ENCODE data around the gene WDR77. TPM values are rescaled to one million over a fixed set of nuclear protein-coding genes. Genes with fewer than 3 reads are reported as not detected.

The WDR77 gene
- total RNA-seq, 2 donors from 2014 or later = 29.9 to 44.0 TPM

DNA sequence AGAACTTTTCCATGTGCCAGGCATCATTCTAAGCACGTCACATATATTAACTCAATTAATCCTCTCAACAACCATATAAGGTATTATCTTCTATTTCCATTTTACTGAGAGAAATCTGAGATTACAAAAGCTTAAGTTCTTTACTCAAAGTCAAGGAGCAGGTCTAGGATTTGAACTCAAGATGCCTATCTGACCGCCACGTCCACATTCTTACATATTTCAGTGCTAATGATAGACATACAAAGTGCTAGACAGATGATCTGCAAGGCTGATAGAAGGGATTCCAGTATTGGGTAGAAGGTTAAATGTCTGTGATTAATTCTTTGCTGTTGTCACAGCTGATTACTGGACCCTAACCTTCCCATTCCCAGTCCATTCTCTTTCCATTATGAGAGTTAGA lies 4.7 kb upstream of the WDR77 start:
- Histone ChIP-seq H3K4me3 (no peak overlapping the region), H3K27ac (no peak overlapping the region), H3K4me1 (peaks cover 0 to 35% of the 10 kb centered on the region in 2 donors), H3K36me3 (peaks cover 48% of the 10 kb centered on the region), H3K27me3 (no peaks in the 10 kb centered on the region), H3K9me3 (no peaks in the 10 kb centered on the region)
- TF ChIP-seq, protein P1, sequence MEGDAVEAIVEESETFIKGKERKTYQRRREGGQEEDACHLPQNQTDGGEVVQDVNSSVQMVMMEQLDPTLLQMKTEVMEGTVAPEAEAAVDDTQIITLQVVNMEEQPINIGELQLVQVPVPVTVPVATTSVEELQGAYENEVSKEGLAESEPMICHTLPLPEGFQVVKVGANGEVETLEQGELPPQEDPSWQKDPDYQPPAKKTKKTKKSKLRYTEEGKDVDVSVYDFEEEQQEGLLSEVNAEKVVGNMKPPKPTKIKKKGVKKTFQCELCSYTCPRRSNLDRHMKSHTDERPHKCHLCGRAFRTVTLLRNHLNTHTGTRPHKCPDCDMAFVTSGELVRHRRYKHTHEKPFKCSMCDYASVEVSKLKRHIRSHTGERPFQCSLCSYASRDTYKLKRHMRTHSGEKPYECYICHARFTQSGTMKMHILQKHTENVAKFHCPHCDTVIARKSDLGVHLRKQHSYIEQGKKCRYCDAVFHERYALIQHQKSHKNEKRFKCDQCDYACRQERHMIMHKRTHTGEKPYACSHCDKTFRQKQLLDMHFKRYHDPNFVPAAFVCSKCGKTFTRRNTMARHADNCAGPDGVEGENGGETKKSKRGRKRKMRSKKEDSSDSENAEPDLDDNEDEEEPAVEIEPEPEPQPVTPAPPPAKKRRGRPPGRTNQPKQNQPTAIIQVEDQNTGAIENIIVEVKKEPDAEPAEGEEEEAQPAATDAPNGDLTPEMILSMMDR (IDR thresholded peaks at IDR 0.05) = no peak
- DNase-seq (ENCODE audit: low spot score) = no peak

DNA sequence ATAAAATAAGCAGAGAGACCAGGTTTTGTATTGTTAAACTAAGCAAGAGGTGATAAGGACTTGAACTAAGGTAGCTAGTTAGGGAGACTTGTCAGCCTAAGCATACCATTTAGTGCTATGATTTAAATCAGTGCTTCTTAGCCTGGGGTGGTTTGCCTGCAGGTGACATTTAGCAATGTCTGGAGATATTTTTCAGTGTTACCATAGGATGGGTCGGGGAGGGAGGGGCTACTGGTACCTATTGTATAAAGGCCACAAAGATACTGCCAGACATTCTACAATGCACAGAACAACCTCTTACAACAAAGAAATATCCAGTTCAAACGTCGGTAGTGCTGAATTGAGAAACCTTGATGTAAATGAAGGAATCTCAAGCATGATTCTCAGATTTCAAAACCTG lies 3.5 kb upstream of the WDR77 start:
- TF ChIP-seq, protein P1 (IDR thresholded peaks at IDR 0.05) = no peak
- peak overlapping the region in 1 of 2 donors; percentile 25 for H3K27ac ChIP-seq
- no peaks in the 10 kb centered on the region for H3K27me3 ChIP-seq
- H3K36me3 ChIP-seq = peaks cover 37% of the 10 kb centered on the region
- no peak for DNase-seq (ENCODE audit: low spot score)
- H3K4me1 ChIP-seq = peaks cover 0 to 44% of the 10 kb centered on the region in 2 donors
- no peak overlapping the region for H3K4me3 ChIP-seq
- no peaks in the 10 kb centered on the region for H3K9me3 ChIP-seq

DNA sequence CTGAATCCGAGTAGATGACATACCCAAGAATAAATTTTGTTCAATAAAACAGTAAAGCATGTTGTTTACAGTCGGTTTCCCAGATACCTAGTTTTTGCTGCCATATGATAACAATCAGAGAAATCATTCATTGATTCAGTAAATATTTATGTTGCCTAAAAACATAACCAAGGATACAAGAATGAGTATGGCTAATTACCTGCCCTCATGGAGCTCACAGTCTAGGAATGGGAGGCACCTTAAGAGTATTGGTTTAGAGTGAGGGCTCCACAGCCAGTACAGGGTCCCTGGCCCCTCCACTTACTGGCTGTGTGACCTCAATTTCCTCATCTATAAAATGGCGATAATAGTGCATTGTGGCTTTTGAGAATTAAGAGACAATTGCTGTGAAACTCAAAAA lies 1.1 kb upstream of the WDR77 start:
- TF ChIP-seq, protein P1 (IDR thresholded peaks at IDR 0.05) = no peak
- peaks cover 0 to 51% of the 10 kb centered on the region in 2 donors for H3K4me1 ChIP-seq
- H3K36me3 ChIP-seq = peaks cover 14% of the 10 kb centered on the region
- H3K4me3 ChIP-seq = peak overlapping the region; percentile 72 to 78
- no peak for DNase-seq (ENCODE audit: low spot score)
- H3K27me3 ChIP-seq = no peaks in the 10 kb centered on the region
- H3K9me3 ChIP-seq = no peaks in the 10 kb centered on the region
- H3K27ac ChIP-seq = peak overlapping the region; percentile 84 to 87

DNA sequence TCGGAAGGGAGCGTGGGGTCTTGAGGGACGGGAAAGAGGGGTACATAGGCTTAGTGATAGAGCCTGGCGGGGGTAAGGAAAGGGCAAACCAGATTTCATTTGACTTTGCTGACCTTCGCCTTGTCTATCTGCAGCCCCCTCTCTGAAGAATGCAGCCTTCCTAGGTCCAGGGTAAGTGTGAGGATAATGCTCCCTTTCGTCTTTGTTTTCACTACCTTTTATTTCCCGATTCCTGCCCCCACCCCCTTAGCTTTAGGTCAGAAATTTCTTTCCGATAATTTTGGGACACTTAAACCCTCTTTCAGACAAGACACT lies 604 bp upstream of the WDR77 start:
- peaks cover 9% of the 10 kb centered on the region for H3K36me3 ChIP-seq
- no peaks in the 10 kb centered on the region for H3K27me3 ChIP-seq
- TF ChIP-seq, protein P1 (IDR thresholded peaks at IDR 0.05) = no peak
- no peaks in the 10 kb centered on the region for H3K9me3 ChIP-seq
- H3K27ac ChIP-seq = peak overlapping the region; percentile 84 to 87
- peak overlapping the region; percentile 72 to 78 for H3K4me3 ChIP-seq
- H3K4me1 ChIP-seq = peaks cover 0 to 48% of the 10 kb centered on the region in 2 donors
- DNase-seq (ENCODE audit: low spot score) = no peak

DNA sequence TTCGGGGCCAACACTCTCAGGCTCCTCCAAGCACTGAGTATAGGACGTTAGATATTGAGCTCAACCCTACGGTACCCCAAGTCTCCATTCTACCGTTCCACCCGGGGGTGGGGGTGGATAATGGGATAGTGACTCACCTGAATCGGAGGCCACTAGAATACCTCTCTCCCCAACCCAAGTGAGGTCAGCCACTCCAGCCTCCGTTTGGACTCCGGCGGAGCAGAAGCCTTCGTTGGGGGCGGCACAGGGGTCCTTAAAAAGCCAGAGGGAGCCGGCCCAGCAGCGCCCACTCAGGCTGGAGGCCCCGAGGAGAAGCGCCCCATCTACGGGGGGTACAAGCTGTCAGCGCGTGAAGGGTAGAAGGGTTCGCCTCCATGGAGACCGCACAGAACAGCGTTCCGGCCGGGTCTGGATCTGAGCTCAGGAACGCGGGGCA lies 556 bp downstream of the WDR77 start:
- TF ChIP-seq, protein P1 (IDR thresholded peaks at IDR 0.05) = no peak
- H3K4me1 ChIP-seq = peaks cover 0 to 45% of the 10 kb centered on the region in 2 donors
- H3K4me3 ChIP-seq = peak overlapping the region; percentile 72 to 78
- H3K36me3 ChIP-seq = peaks cover 12% of the 10 kb centered on the region
- no peaks in the 10 kb centered on the region for H3K27me3 ChIP-seq
- no peaks in the 10 kb centered on the region for H3K9me3 ChIP-seq
- DNase-seq (ENCODE audit: low spot score) = no peak
- peak overlapping the region; percentile 84 to 87 for H3K27ac ChIP-seq

Measured in right atrium auricular region (tissue), 2 donors.